Lung (tissue), 12 donors: ENCODE measurements around the gene RTN1. TPM values are rescaled to one million over a fixed set of nuclear protein-coding genes. Genes with fewer than 3 reads are reported as not detected.

Experiments used
- ATAC-seq: fragments of 200-7000 bp; cut with Tn5 transposase; one replicate; pipeline ENCODE4 v1.9.1; 2020; ENCODE audit warnings: moderate number of reproducible peaks; ENCODE audit not compliant: insufficient read depth, low FRiP score
- DNase-seq, 3 donors: peaks; one replicate each; pipeline ENCODE4 v3.0.0-alpha.2; 2013 to 2017
- H3K27ac ChIP-seq, 2 donors: one replicate each; pipeline ENCODE4 v1.5.1; 2013; ENCODE audit warnings: mild to moderate bottlenecking in 2 of 2, moderate library complexity in 2 of 2, control low read depth in 1 of 2, inconsistent platforms in 1 of 2, low read depth in 1 of 2, low read length in 1 of 2
- H3K27me3 ChIP-seq, 3 donors: one replicate each; pipeline ENCODE4 v1.5.1; 2013; ENCODE audit warnings: low read length in 2 of 3; ENCODE audit not compliant: control insufficient read depth in 3 of 3, insufficient read depth in 3 of 3
- H3K36me3 ChIP-seq, 4 donors: one replicate each; pipeline ENCODE4 v1.5.1; 2013; ENCODE audit warnings: low read length in 4 of 4, mild to moderate bottlenecking in 1 of 4, moderate library complexity in 1 of 4; ENCODE audit not compliant: control insufficient read depth in 4 of 4, insufficient read depth in 4 of 4
- H3K4me1 ChIP-seq, 5 donors: one replicate each; pipeline ENCODE4 v1.5.1; 2013; ENCODE audit warnings: low read length in 5 of 5, mild to moderate bottlenecking in 2 of 5, moderate library complexity in 1 of 5; ENCODE audit not compliant: control insufficient read depth in 5 of 5, insufficient read depth in 5 of 5
- H3K4me3 ChIP-seq: one replicate; pipeline ENCODE4 v1.5.1; 2013; ENCODE audit warnings: mild to moderate bottlenecking, control low read depth, moderate library complexity
- H3K9ac ChIP-seq, 2 donors: one replicate each; pipeline ENCODE4 v1.5.1; 2013; ENCODE audit warnings: low read length in 2 of 2, control low read depth in 1 of 2; ENCODE audit not compliant: insufficient read depth in 1 of 2
- H3K9me3 ChIP-seq, 4 donors: one replicate each; pipeline ENCODE4 v1.5.1; 2013; ENCODE audit warnings: low read length in 3 of 4, mild to moderate bottlenecking in 1 of 4, moderate library complexity in 1 of 4; ENCODE audit not compliant: control insufficient read depth in 4 of 4, insufficient read depth in 3 of 4
- CTCF ChIP-seq: IDR thresholded peaks from 2 replicates; pipeline ENCODE4 v1.5.1; 2012; ENCODE audit warnings: mild to moderate bottlenecking; ENCODE audit errors: control extremely low read depth, extremely low read depth
- WGBS, 2 donors: extraction: QIAGEN DNeasy Blood & Tissue Kit; methylation state at CpG; one replicate each; pipeline ENCODE4 v1.1.7; 2013; 5-methylcytosine and 5-hydroxymethylcytosine counted together
- polyA plus RNA-seq, 2 donors: library from polyadenylated mRNA; stranded (reverse); fragments of 200-250 nt; gene quantifications; one replicate each; pipeline ENCODE4 v1.2.1, GENCODE V29; 2013
- total RNA-seq, 2 donors: library from RNA; depleted of rRNA in 1 of 2; stranded (reverse); fragments of >200 nt in 1 of 2; gene quantifications; one replicate each; pipeline ENCODE4 v1.2.1, GENCODE V29; 2014 to 2021
- donor health status: control.
- donor health status: control.
- donor health status: Bipolar disorder and iron deficiency.
- donor health status: healthy.
- donor health status: DM: yes; HTN: yes; CAD: no.

RTN1 gene
- total and polyA plus RNA-seq, 4 donors = 2.4 to 9.0 (median 6.9) TPM

DNA sequence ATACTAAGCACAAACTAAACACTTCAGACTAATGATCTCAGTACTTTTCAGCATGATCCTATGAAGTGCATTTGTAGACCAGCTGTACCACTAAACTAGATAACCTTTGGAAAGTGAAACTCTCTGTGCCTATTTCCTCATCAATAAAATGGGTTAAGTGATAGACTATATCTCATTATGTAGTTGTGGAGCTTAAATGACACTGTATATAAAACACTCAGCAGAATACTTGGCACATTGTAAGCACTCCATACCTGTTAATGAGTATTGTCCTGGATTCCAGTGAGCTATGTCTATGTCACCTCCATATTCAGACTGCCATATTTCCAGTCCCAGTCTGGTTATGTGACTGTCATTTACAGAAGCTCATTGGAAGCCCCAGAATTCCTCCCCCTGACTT is 44.4 kb downstream of the RTN1 start:
- no peak for ATAC-seq

GRCh38 chr14:59823179-59823578 is 47.4 kb downstream of the RTN1 start:
- no peaks in the 10 kb centered on the region for H3K4me1 ChIP-seq
- no peak overlapping the region for H3K9ac ChIP-seq
- peaks cover 0 to 2% (median 0%) of the 10 kb centered on the region in 4 donors for H3K9me3 ChIP-seq
- no peak for TF ChIP-seq CTCF
- no peak overlapping the region for H3K4me3 ChIP-seq
- no peak overlapping the region for H3K27ac ChIP-seq
- H3K36me3 ChIP-seq = no peaks in the 10 kb centered on the region
- H3K27me3 ChIP-seq = no peaks in the 10 kb centered on the region
- DNase-seq (no peak), ATAC-seq (no peak)
- WGBS, 2 donors = 66 to 90% methylated on average over 1 of the region's 1 CpG

More for the DNA sequence above, 44.4 kb downstream of the RTN1 start:
- TF ChIP-seq CTCF = no peak
- DNase-seq = no peak
- H3K36me3 ChIP-seq = no peaks in the 10 kb centered on the region
- H3K27me3 ChIP-seq = no peaks in the 10 kb centered on the region
- no peak overlapping the region for H3K4me3 ChIP-seq
- H3K9ac ChIP-seq = no peak overlapping the region
- no peaks in the 10 kb centered on the region for H3K4me1 ChIP-seq
- H3K27ac ChIP-seq = no peak overlapping the region
- H3K9me3 ChIP-seq = no peaks in the 10 kb centered on the region

DNA sequence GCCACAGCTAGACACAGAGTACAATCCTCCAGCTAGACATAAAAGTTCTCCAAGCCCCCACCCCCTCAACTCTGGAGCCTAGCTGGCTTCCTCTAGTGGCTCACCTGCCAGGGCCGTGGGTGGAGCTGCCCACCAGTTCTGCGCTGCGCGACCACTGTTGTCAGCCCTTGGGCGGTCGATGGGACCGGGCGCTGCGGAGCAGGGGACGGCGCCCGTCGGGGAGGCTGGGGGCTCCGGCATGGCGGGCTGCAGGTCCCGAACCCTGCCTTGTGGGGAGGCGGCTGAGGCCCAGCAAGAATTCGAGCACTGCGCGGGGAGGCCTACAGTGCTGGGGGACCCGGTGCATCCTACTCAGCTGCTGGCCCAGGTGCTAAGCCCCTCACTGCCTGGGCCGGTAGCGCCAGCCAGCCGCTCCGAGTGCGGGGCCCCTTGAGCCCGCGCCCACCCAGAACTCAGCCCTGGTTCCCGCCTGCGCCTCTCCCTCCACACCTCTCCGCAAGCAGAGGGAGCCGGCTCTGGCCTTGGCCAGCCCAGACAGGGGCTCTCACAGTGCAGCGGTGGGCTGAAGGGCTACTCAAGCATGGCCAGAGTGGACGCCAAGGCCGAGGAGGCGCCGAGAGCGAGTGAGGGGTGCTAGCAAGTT is 51.0 kb downstream of the RTN1 start:
- Histone ChIP-seq H3K4me1 (no peaks in the 10 kb centered on the region), H3K9ac (no peak overlapping the region), H3K9me3 (peaks cover 0 to 2% (median 0%) of the 10 kb centered on the region in 4 donors), H3K27me3 (no peaks in the 10 kb centered on the region), H3K4me3 (no peak overlapping the region), H3K27ac (no peak overlapping the region), H3K36me3 (no peaks in the 10 kb centered on the region)
- no peak for DNase-seq
- TF ChIP-seq CTCF = no peak
- WGBS, 2 donors = 96 to 98% methylated on average over 36 to 38 of the region's 38 CpGs
- ATAC-seq = no peak

- 21 to 33% methylated on average over 3 of the region's 3 CpGs for WGBS, 2 donors
- no peaks in the 10 kb centered on the region for H3K4me1 ChIP-seq
- no peak overlapping the region for H3K27ac ChIP-seq
- no peaks in the 10 kb centered on the region for H3K36me3 ChIP-seq
- no peak overlapping the region for H3K4me3 ChIP-seq
- no peak overlapping the region for H3K9ac ChIP-seq
- H3K9me3 ChIP-seq = peaks cover 0 to 2% (median 0%) of the 10 kb centered on the region in 4 donors
- DNase-seq (peak in 2 of 3 donors; percentile 22 to 29), ATAC-seq (no peak)
- TF ChIP-seq CTCF = no peak
- H3K27me3 ChIP-seq = no peaks in the 10 kb centered on the region
Measured at GRCh38 chr14:59816941-59817340, 53.6 kb downstream of the RTN1 start.
